ENCODE results near the gene HYAL2. TPM values are rescaled to one million over a fixed set of nuclear protein-coding genes. Genes with fewer than 3 reads are reported as not detected.

Gene HYAL2
- total RNA-seq, 1 donor from 2014 or later = 48.4 TPM

GRCh38 chr3:50365842-50366220 lies 43.3 kb upstream of the HYAL2 start:
- no peak overlapping the region for H3K27ac Mint-ChIP-seq (ENCODE audit: unreplicated experiment)
- H3K9me3 Mint-ChIP-seq (ENCODE audit: unreplicated experiment) = peaks cover 9% of the 10 kb centered on the region
- no peak for DNase-seq
- peaks cover 9% of the 10 kb centered on the region for H3K27me3 Mint-ChIP-seq (ENCODE audit: unreplicated experiment)
- peaks cover 12% of the 10 kb centered on the region for H3K4me1 Mint-ChIP-seq (ENCODE audit: low read depth, unreplicated experiment)
- no peaks in the 10 kb centered on the region for H3K36me3 Mint-ChIP-seq (ENCODE audit: unreplicated experiment)
- peak overlapping the region; percentile 73 for H3K4me3 Mint-ChIP-seq (ENCODE audit: unreplicated experiment)
- no peak for TF ChIP-seq CTCF (IDR thresholded peaks at IDR 0.05; ENCODE audit: partially characterized antibody, unreplicated experiment)

- peak; percentile 87 for DNase-seq
- H3K27me3 Mint-ChIP-seq (ENCODE audit: unreplicated experiment) = peaks cover 8% of the 10 kb centered on the region
- no peaks in the 10 kb centered on the region for H3K36me3 Mint-ChIP-seq (ENCODE audit: unreplicated experiment)
- no peak overlapping the region for H3K27ac Mint-ChIP-seq (ENCODE audit: unreplicated experiment)
- TF ChIP-seq CTCF (IDR thresholded peaks at IDR 0.05; ENCODE audit: partially characterized antibody, unreplicated experiment) = no peak
- H3K9me3 Mint-ChIP-seq (ENCODE audit: unreplicated experiment) = peaks cover 9% of the 10 kb centered on the region
- H3K4me3 Mint-ChIP-seq (ENCODE audit: unreplicated experiment) = peak overlapping the region; percentile 78
- H3K4me1 Mint-ChIP-seq (ENCODE audit: low read depth, unreplicated experiment) = peaks cover 10% of the 10 kb centered on the region
Observed at GRCh38 chr3:50365080-50365841, 42.7 kb upstream of the HYAL2 start.

- Mint-ChIP-seq H3K36me3 (ENCODE audit: unreplicated experiment) (no peaks in the 10 kb centered on the region), H3K27me3 (ENCODE audit: unreplicated experiment) (peaks cover 8% of the 10 kb centered on the region), H3K4me3 (ENCODE audit: unreplicated experiment) (peak overlapping the region; percentile 78), H3K27ac (ENCODE audit: unreplicated experiment) (peak overlapping the region; percentile 55), H3K4me1 (ENCODE audit: low read depth, unreplicated experiment) (peaks cover 12% of the 10 kb centered on the region), H3K9me3 (ENCODE audit: unreplicated experiment) (peaks cover 11% of the 10 kb centered on the region)
- DNase-seq = peak; percentile 58
- no peak for TF ChIP-seq CTCF (IDR thresholded peaks at IDR 0.05; ENCODE audit: partially characterized antibody, unreplicated experiment)
Observed at GRCh38 chr3:50364573-50365079, 42.1 kb upstream of the HYAL2 start.

- peaks cover 6% of the 10 kb centered on the region for H3K27me3 Mint-ChIP-seq (ENCODE audit: unreplicated experiment)
Observed at GRCh38 chr3:50359760-50360110, 37.2 kb upstream of the HYAL2 start.

More at GRCh38 chr3:50359760-50360110, 37.2 kb upstream of the HYAL2 start:
- peak overlapping the region; percentile 94 for H3K4me3 Mint-ChIP-seq (ENCODE audit: unreplicated experiment)
- H3K36me3 Mint-ChIP-seq (ENCODE audit: unreplicated experiment) = no peaks in the 10 kb centered on the region
- H3K27ac Mint-ChIP-seq (ENCODE audit: unreplicated experiment) = peak overlapping the region; percentile 55
- peaks cover 14% of the 10 kb centered on the region for H3K4me1 Mint-ChIP-seq (ENCODE audit: low read depth, unreplicated experiment)
- peaks cover 9% of the 10 kb centered on the region for H3K9me3 Mint-ChIP-seq (ENCODE audit: unreplicated experiment)
- no peak for TF ChIP-seq CTCF (IDR thresholded peaks at IDR 0.05; ENCODE audit: partially characterized antibody, unreplicated experiment)
- no peak for DNase-seq

All from glutamatergic neuron (in vitro differentiated cells).